Measurements from ENCODE around the gene TBC1D4.

TBC1D4 gene

DNA sequence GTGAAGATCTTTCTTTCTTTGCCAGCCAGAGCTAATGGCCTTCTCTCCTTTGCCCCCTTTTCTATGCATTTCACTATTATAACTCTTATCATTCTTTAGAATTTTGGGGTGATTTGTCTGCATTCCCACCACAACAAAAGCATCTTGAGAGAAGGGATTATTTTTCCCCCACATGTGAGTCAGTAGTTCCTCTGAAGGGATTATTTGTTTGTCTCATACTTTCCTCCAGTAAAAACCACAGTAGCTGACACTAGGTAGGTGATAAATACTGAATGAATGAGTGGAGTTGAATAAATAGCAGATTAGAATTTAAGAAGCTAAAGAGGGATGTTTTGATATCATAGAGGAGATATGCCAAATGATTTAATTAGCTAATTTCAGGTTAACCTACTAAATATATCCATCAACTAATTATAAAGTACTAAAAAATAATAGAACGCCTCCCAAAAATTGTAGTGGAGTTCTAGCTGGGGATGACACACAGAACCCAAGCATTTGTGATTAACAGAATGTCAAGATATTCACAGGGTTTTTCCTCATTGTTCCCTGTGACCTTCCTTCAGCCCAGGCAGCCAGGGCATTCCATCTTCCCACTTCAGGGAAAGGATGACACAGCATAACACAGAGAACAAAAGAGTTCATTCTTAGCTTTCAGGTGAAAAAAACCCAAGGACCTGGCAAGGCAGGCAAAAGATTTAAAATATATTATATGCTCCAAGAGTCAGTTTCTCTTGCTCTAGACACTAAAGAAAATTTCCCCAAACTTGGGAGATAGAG, 3.5 kb upstream of the TBC1D4 start:
- TF ChIP-seq, protein P1, sequence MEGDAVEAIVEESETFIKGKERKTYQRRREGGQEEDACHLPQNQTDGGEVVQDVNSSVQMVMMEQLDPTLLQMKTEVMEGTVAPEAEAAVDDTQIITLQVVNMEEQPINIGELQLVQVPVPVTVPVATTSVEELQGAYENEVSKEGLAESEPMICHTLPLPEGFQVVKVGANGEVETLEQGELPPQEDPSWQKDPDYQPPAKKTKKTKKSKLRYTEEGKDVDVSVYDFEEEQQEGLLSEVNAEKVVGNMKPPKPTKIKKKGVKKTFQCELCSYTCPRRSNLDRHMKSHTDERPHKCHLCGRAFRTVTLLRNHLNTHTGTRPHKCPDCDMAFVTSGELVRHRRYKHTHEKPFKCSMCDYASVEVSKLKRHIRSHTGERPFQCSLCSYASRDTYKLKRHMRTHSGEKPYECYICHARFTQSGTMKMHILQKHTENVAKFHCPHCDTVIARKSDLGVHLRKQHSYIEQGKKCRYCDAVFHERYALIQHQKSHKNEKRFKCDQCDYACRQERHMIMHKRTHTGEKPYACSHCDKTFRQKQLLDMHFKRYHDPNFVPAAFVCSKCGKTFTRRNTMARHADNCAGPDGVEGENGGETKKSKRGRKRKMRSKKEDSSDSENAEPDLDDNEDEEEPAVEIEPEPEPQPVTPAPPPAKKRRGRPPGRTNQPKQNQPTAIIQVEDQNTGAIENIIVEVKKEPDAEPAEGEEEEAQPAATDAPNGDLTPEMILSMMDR (IDR thresholded peaks at IDR 0.05; ENCODE audit: low read depth, low read length) = no peak

DNA sequence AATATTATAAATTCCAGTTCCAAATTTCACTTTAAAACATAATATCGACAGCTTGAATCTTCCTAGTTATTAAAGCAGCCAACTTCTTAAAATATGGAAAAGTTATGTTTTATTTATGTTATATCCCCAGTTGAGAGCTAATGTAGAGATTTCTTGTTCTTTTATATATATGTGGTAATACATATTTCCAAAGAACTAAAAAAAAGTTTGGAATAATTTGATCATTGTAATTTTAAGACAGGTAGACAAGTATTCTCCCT, 781 bp upstream of the TBC1D4 start:
- peak overlapping the region; percentile 75 for H3K4me3 ChIP-seq (ENCODE audit: low read depth, low read length)
- TF ChIP-seq, protein P1 (IDR thresholded peaks at IDR 0.05; ENCODE audit: low read depth, low read length) = no peak

More for the DNA sequence above, 3.5 kb upstream of the TBC1D4 start:
- no peak overlapping the region for H3K4me3 ChIP-seq (ENCODE audit: low read depth, low read length)

DNA sequence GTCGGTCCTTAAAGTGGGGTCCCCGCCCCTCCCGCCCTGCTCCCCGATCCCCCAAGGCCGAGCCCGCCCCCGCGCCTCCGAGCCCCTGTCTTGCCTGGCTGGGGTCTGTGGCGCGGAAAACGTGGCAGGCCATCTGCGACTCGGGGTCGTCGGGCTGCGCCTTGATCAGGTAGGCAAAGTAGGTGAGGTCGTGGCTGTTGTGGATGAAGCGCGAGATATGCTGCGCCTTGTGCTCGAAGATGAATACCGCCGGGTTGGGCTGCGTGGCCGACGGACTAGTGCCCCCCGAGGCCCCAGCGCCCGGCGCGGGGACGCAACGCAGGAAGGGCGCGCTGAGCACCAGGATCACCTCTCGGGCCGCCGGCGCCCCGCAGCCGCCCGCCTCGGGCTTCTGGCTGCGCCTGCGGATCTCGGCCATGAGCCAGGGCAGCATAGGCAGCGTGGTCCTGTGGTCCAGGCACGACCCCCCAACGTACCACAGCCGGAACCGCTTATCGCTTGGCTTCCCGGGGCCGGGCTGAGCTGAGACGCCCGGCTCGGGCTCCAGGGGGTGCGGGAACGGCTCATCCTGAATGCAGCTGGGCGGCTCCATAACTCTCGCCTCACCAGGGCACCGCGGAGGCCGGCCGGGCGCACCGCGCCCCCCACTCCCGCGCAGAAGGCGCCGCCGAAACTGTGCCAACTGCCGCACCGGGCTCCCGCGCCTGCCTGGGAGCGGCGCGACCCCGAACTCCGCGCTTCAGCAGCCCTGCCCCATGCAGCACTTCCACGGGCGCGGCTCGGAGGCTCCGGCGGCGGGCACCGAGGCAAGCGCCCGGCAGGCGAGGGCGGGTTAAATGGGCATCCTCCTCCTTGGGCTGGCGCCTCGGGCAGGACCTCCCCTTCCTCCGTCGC, 546 bp downstream of the TBC1D4 start:
- TF ChIP-seq, protein P1 (IDR thresholded peaks at IDR 0.05; ENCODE audit: low read depth, low read length) = no peak
- H3K4me3 ChIP-seq (ENCODE audit: low read depth, low read length) = peak overlapping the region; percentile 75

DNA sequence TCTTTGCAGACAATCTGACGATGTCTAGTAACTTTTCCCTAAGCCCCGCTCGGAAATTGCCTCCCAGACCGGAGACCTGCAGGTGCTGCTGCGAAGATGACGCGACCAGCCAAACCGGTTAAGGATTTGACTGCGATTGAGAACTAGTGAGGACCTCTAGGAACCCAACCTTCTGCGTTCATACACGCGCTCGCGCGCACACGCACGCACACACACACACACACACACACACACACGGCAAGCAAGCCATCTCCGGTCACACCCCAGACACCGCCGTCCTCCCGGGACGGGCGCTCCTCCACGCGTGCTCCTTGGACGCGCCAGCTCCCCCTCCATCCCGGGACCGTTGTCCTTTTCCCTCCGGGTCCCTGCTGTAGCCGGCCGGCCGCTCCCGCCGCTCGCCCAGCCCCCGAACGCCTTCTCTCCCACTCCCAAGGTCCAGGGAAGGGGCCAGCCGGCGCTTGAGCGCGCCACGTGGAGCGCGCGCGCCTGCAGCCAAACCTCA, 1.2 kb downstream of the TBC1D4 start:
- TF ChIP-seq, protein P1 (IDR thresholded peaks at IDR 0.05; ENCODE audit: low read depth, low read length) = no peak
- H3K4me3 ChIP-seq (ENCODE audit: low read depth, low read length) = peak overlapping the region; percentile 75

DNA sequence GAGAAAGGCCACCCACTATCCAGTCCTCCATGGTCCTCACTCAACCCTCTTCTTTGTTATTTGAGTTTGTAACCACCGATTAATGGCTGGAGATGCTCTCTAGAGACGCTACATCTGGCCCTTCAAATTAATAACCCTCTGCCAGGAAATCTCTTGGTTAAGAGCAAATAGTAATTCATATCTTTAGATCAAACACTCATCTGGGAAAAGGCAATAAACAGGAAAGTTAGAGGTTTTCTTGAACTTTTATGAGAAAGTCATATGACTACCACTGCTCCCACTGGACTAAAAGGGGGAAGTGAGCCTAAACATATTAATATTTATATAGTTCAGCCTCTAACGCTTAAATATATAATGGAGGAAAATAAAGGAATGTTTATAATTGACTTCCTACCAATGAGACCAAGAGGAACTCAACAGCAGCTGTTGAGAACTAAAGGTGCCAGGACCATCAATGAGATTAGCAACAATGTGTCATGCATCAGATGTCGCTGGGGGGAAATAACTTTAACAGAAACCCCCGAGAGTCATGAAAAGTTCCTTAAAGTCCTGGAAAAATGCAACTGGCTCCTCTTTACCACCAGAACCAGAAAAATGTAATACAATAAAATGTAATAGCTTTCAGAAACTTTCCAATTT, 2.7 kb downstream of the TBC1D4 start:
- H3K4me3 ChIP-seq (ENCODE audit: low read depth, low read length) = no peak overlapping the region
- TF ChIP-seq, protein P1 (IDR thresholded peaks at IDR 0.05; ENCODE audit: low read depth, low read length) = no peak

DNA sequence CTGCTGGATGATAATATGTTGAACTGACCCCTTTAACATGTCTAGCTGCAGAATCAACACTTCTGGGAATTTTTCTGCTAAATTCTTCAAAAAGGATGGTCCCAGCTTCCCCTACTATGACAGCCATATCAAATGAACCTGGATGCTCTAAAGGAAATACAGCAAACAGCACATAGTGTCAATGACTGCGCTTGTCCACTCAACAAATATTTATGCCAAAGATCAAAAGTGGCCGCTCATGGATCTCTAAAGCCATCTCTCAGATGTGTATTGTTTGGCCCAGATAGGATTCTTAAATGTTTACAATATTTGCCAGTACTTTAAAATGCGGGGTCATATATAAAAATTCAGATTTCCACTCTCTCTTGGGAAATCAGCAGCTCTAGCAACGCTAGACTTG, 3.3 kb downstream of the TBC1D4 start:
- no peak overlapping the region for H3K4me3 ChIP-seq (ENCODE audit: low read depth, low read length)
- TF ChIP-seq, protein P1 (IDR thresholded peaks at IDR 0.05; ENCODE audit: low read depth, low read length) = no peak

All from WI38 (cell line).